Esophagus mucosa (tissue), 1 donor: ENCODE data around the gene INAFM2. TPM values are rescaled to one million over a fixed set of nuclear protein-coding genes. Genes with fewer than 3 reads are reported as not detected.

ENCODE experiments used
- ATAC-seq: fragments of 200-7000 bp; cut with Tn5 transposase; one replicate; pipeline ENCODE4 v1.9.1; 2020
- total RNA-seq: library from RNA; stranded (reverse); gene quantifications from one replicate; pipeline ENCODE4 v1.2.4, GENCODE V29; 2023
- donor health status: DM: yes; HTN: yes; CAD: no.

The INAFM2 gene
- total RNA-seq, 1 donor from 2014 or later = 7.1 TPM

GRCh38 chr15:40365624-40366456 is 42.3 kb downstream of the INAFM2 start:
- no peak for ATAC-seq

GRCh38 chr15:40366457-40367370 is 43.2 kb downstream of the INAFM2 start:
- no peak for ATAC-seq

- no peak for ATAC-seq
Observed at GRCh38 chr15:40367371-40367685, 43.8 kb downstream of the INAFM2 start.

GRCh38 chr15:40367686-40368611 is 44.5 kb downstream of the INAFM2 start:
- peak; percentile 92 for ATAC-seq

GRCh38 chr15:40368719-40369473 is 45.4 kb downstream of the INAFM2 start:
- ATAC-seq = peak; percentile 4

GRCh38 chr15:40369474-40369869 is 46.0 kb downstream of the INAFM2 start:
- no peak for ATAC-seq

- no peak for ATAC-seq
Observed at GRCh38 chr15:40369971-40370370, 46.5 kb downstream of the INAFM2 start.

GRCh38 chr15:40372981-40373380 is 49.5 kb downstream of the INAFM2 start:
- no peak for ATAC-seq

Other genes with a start within 250 kb of the INAFM2 start
- gene BMF, start 214.8 kb upstream of the INAFM2 start, total RNA-seq = 1.5 TPM
- 15.3 TPM for gene BUB1B, start 162.6 kb upstream of the INAFM2 start, total RNA-seq
- gene PAK6, start 84.6 kb upstream of the INAFM2 start, total RNA-seq = 25.3 TPM
- gene ANKRD63, start 40.6 kb upstream of the INAFM2 start, total RNA-seq = not detected
- gene PLCB2, start 15.8 kb upstream of the INAFM2 start, total RNA-seq = 4.2 TPM
- gene CCDC9B, start 17.2 kb downstream of the INAFM2 start, total RNA-seq = 21.3 TPM
- not detected for gene PHGR1, start 27.3 kb downstream of the INAFM2 start, total RNA-seq
- 0.28 TPM for gene DISP2, start 34.5 kb downstream of the INAFM2 start, total RNA-seq
- 13.8 TPM for gene KNSTRN, start 59.0 kb downstream of the INAFM2 start, total RNA-seq
- gene IVD, start 82.1 kb downstream of the INAFM2 start, total RNA-seq = 14.7 TPM
- 7.0 TPM for gene BAHD1, start 117.3 kb downstream of the INAFM2 start, total RNA-seq
- 4.0 TPM for gene CHST14, start 147.3 kb downstream of the INAFM2 start, total RNA-seq
- gene CCDC32, start 241.3 kb downstream of the INAFM2 start, total RNA-seq = 13.9 TPM
- gene RPUSD2, start 245.6 kb downstream of the INAFM2 start, total RNA-seq = 5.3 TPM